Activated T-cell treated with anti-CD3 and anti-CD28 coated beads, Interleukin-2, amount 50 U/mL, for 1 hour (primary cell): Measurements from ENCODE around the gene SMIM44.
"Not testable (repeated sequence)": the region's sequence is repeated elsewhere in the genome, so short reads cannot be mapped to it uniquely, and the experiment has no call there.

Experiments used
- DNase-seq: peaks from one replicate; pipeline ENCODE4 v3.0.0-alpha.2; 2020

SMIM44 gene

DNA sequence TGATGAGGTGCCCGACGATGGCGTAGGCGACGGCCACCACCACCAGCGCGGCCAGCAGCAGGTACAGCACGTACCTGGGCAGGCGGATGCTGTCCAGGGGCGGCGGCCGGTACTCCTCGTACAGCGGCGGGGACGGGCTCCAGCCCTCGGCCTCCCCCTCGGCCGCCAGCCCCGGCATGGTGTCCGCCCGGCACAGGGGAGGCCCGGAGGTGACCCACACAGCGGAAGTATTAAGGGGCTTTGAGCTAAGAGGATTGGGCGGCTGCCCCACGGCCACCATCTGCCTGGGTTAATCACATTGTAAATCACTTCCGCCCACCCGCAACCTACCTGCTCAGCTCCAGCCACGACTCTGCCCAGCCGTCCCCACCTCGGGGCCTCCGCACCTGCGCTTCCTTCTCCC lies at the start of gene SMIM44:
TSS of gene SMIM44 (minus strand) at position 216 of the 403 bp plus-strand sequence. CDS start at position 178, 38 bp downstream.
- DNase-seq: no peak

DNA sequence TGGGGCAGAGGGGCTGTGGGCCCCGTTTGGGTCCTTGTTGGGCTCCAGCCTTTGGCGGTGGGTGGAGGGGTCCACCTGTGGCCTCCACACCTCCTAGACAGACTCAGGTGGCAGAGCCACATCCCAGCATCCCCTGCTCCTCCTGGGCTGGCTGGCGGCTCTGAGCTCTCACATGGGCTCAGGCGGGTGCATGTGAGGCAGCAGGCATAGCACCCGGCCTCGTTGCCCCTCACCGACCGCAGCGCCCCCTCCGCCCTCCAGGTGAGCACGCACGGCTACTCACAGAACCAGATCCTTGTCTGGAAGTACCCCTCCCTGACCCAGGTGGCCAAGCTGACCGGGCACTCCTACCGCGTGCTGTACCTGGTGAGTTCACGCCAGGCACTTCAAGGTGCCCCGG lies 49.8 kb upstream of the SMIM44 start:
- no peak for DNase-seq

DNA sequence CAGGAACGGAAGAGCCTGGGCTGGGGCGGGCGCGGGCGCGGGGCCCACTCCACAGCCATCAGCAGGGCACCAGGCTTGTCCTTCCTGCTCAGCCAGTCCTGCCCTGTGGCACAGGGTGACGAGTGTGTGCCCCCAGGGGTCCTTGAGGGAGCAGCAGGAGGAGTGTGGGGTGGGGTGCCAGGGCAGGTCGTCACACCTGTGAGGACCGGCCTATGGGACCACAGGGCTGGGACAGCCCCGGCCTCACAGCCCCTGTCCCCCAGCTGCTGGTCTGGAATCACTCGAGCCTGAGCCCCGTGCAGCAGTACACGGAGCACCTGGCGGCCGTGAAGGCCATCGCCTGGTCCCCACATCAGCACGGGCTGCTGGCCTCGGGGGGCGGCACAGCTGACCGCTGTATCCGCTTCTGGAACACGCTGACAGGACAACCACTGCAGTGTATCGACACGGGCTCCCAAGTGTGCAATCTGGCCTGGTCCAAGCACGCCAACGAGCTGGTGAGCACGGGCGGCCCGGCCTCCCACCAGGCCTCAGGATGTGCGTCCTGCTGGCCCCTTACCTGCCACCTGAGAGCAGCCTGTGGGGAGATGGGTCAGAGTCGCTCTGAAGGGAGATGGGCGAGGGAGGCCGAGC lies 49.0 kb upstream of the SMIM44 start:
- no peak for DNase-seq

DNA sequence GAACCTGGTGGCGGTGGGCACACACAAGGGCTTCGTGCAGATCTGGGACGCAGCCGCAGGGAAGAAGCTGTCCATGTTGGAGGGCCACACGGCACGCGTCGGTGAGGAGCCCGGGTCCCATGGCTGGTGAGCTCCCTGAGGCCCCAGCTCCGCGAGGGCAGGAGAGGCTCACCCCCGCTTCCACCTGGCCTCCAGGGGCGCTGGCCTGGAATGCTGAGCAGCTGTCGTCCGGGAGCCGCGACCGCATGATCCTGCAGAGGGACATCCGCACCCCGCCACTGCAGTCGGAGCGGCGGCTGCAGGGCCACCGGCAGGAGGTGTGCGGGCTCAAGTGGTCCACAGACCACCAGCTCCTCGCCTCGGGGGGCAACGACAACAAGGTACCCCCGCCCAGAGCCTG lies 48.5 kb upstream of the SMIM44 start:
- DNase-seq: no peak

DNA sequence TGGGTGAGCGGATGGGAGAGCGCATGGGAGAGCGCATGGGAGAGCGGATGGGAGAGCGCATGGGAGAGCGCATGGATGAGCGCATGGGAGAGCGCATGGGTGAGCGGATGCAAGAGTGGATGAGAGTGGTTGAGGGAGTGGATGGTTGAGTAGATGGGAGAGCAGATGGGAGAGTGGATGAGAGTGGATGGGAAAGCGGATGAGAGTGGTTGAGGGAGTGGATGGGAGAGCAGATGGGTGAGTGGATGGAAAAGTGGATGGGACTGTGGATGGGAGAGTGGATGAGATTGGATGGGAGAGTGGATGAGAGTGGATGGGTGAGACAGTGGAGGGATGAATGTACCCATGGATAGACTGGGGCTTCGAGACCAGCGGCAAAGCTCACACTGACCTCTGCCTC lies 47.1 kb upstream of the SMIM44 start:
- no peak for DNase-seq

DNA sequence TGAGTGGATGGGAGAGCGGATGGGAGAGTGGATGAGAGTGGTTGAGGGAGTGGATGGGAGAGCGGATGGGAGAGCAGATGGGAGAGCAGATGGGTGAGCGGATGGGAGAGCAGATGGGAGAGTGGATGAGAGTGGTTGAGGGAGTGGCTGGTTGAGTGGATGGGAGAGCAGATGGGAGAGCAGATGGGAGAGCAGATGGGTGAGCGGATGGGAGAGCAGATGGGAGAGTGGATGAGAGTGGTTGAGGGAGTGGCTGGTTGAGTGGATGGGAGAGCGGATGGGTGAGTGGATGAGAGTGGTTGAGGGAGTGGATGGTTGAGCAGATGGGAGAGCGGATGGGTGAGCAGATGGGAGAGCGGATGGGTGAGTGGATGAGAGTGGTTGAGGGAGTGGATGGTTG lies 46.1 kb upstream of the SMIM44 start:
- DNase-seq: not testable (repeated sequence)

DNA sequence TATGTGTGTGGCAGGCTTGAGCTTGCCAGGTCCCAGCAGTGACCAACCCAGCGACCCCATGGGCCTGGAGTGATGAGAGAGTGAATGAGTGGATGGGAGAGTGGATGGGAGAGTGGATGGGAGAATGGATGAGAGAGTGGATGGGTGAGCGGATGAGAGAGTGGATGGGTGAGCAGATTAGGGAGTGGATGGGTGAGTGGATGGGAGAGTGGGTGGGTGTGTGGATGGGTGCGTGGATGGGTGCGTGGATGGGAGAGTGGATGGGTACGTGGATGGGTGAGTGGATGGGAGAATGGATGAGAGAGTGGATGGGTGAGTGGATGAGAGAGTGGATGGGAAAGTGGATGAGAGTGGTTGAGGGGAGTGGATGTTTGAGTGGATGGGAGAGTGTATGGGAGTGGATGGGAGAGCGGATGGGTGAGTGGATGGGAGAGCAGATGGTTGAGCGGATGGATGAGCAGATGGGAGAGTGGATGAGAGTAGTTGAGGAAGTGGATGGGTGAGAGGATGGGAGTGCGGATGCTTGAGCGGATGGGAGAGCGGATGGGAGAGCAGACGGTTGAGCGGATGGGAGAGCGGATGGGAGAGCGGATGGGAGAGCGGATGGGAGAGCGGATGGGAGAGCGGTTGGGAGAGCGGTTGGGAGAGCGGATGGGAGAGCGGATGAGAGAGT lies 45.4 kb upstream of the SMIM44 start:
- no peak for DNase-seq

DNA sequence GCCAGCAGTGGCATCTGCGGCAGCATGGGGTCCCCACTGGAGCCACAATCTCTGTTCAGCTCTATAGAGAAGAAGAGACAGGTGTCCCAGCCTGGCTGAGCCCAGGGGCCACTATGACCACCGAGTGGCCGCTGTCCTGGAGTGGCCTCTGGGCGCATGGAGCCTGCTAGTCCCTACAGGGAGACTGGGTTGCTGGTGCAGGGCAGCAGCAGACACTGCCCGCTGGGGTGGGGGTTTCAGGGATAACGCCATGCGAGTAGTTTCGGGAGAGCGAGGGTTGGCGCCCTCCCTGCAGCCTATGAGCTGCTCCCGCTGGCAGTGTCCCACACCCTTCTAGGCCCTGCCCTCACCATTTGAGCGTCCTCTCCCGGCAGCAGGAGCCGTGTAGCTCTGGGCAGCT lies 44.8 kb upstream of the SMIM44 start:
- DNase-seq: no peak

DNA sequence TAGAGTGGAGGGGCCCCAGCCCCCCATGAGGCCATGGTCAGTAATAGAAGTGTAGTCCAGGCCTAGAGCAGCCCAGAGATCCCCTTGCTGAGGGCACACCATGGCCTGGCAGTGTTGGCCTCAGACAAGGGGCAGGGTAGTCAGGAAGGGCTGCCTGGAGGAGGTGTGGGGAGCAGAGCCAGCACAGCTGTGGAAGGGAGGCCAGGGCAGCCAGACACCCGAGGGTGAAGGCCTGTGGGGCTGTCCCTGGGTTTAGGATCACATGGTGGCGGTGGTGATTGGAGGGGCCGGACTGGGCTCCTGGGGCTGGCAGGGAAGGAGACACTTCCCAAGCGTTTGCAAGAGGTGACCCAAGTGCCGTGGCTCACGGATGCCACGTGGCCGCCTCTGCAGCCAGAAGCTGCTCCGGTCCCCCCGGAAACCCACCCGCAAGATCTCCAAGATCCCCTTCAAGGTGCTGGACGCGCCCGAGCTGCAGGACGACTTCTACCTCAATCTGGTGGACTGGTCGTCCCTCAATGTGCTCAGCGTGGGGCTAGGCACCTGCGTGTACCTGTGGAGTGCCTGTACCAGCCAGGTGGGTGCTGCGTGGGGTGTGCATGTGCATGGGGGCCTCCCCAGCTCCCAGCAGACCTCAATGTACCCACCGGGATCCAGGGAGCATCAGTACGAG lies 44.1 kb upstream of the SMIM44 start:
- no peak for DNase-seq

DNA sequence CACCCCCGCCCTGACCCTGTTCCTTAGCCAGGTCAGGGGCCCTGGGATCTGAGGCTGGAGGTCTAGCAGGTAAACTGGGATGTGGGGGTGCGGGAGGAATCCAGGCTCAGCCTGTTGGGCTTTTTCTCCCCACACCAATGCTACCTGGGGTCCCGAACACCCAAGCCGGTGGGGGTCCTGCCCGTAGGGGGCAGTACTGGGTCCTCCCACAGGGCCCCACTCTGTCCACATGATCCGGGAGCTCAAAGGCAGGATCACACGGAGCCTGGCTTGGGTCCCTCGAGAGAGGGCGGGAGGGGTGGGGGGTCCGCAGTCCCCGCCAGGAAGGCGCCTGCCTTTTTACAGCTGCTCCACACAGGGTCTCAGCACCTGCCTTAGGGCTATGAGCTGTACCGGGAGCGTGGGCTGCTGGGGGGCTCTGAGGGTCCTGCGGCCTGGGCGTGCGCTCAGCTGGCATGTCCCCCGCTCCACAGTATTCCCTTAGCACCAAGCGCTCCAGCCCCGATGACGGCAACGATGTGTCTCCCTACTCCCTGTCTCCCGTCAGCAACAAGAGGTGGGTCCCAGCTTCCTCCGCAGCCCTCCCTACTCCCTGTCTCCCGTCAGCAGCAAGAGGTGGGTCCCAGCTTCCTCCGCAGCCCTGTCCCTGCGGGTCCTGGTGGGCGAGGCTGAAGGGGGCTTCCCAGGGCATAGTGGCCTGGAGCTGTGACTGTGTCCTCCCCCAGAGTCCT lies 43.4 kb upstream of the SMIM44 start:
- DNase-seq: no peak

DNA sequence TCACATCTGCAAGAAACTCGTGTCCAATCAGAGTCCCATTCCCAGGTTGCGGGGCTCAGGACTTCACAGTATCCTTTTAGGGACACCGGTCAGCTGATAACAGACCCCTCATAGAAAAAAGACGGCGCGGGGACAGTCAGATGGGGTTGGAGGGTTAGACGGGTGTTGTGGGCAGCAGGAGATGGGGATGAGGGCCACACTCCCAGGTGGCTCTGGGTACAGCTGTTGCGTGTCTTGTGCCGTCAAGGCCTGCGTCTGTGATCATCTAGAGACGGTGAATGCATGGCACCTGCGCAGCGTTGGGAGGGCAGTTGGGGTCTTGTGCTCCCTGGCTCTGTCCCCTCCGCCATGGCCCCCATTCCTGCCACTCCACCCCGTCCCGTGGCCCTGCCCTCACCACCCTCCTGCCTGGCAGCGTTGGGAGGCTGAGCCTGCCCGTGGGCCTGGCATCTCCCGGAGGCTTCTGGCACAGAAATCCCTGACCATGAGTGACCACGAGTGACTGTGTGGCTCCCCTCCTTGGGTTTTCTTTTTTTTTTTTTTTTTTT lies 41.7 kb upstream of the SMIM44 start:
- no peak for DNase-seq

DNA sequence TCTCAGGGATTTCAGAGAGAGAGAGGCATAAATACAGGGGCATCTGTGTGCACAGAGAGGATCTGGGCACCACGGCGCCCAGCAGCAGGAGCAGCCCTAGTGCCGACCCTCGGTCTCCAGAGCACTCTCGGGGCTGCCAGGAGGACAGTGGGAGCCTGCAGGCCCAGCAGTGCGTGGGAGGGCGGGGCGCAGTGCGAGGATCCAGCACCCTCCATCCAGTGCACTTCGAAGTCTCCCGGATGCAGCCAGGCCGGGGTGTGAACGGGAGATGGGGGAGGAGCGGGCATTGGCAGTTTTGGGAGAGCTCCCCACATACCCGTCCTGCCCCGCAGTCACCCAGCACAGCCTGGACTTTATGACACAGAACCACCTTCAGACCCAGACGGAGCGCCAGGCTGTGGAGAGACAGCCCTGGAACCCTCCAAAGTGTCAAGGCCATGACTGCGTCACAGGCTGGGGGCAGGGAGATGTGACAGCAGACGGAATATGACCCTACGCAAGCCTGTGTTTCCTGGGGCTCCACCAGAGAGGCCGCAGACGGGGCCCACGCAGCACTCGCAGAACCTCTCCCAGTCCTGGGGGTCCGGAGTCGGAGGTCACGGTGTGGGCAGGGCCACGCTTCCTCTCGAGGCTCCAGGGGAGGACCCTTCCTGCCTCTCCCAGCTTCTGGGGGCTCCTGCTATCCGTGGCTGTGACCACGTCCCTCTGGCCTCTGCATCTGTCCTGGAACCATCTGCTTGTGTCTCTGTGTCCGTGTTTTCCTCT lies 41.0 kb upstream of the SMIM44 start:
- DNase-seq: no peak

DNA sequence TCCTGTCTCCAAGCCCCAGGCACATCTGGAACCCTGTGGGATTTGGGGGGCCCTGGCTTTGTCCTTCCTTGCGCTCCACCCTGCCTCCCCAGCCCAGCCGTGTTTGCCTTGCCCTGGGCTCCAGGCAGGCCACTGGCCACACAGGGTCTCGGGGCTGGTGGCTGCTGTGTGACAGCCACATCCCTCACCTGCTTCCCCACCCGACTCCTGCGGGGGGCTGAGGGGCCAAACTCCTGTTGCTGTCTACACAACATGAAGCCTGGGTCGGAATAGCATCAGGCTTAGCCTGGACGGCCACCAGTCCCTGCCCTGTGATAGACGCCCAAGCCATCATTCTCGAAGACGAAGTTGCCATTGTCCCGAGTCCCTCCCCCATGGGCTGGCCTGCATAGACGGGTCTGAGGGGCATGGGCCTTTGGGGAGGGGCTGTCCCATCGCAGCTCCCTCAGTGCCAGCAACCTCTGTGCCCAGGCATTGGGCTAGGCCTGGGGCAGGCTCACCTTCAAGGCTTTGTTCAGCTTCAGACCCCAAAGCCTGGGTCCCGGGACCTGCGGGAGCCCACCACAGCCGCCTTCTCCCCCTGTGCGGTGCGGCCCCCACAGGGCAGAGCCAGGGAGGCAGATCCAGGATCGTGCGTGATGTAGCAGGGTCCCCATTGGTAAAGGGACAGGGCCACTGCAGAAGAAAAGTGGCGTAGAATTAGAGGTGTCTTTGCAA lies 40.3 kb upstream of the SMIM44 start:
- DNase-seq: no peak

DNA sequence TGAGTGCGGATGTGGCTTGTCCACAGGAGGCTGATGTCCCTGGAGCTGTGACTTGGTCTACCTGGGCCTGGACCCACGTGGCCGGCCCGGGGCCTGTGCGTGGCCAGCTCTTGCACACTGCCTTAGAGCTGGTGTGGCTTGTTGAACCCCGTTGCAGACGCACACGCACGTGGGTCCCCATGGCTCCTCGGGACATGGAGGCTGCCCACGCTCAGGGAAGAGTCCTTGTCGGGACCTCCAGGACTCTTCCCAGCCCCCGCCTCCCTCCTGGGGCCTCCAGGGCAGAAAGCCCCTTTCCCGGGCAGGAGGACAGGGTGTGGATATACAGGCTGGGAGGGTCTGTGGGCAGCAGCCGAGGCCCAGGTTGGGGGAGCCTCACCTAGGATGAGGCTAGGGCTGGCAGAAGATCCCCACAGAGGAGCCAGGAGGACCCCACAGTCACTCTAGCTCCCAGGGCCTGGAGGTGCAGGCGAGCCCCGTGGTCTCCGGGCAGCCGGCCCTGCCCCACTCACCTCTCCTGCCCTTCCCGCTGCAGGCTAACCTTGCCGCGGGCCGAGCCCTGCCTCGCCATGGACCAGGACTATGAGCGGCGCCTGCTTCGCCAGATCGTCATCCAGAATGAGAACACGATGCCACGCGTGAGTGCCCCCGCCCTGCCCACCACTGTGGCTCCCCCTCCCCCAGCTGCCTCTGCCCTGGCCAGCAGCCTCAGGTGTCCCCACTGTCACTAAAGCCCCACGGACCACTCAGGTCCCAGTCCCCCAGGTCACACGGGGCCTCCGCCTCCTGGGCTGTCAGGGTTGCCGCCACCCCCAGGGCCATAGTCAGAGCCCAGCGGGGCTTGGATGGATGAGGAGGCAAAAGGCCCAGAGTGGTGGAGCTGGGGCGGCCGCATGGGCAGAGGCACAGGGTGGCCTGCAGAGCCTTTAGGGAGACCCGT lies 39.5 kb upstream of the SMIM44 start:
- DNase-seq: no peak

DNA sequence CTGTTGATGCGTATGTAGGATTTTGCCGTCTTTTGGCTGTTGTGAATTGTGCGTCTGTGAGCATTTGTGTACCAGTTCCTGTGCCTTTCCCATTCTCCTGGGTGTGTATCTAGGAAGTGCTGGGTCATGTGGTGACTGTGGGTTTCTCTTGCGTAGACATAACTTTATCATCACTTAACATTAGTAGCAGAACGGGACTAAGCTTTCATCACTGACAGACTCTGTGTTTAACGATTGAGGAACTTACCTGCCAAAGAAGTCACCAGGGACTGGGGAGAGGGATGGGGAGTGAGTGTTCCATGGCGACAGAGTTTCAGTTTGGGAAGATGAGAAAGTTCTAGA lies 37.8 kb upstream of the SMIM44 start:
- no peak for DNase-seq

DNA sequence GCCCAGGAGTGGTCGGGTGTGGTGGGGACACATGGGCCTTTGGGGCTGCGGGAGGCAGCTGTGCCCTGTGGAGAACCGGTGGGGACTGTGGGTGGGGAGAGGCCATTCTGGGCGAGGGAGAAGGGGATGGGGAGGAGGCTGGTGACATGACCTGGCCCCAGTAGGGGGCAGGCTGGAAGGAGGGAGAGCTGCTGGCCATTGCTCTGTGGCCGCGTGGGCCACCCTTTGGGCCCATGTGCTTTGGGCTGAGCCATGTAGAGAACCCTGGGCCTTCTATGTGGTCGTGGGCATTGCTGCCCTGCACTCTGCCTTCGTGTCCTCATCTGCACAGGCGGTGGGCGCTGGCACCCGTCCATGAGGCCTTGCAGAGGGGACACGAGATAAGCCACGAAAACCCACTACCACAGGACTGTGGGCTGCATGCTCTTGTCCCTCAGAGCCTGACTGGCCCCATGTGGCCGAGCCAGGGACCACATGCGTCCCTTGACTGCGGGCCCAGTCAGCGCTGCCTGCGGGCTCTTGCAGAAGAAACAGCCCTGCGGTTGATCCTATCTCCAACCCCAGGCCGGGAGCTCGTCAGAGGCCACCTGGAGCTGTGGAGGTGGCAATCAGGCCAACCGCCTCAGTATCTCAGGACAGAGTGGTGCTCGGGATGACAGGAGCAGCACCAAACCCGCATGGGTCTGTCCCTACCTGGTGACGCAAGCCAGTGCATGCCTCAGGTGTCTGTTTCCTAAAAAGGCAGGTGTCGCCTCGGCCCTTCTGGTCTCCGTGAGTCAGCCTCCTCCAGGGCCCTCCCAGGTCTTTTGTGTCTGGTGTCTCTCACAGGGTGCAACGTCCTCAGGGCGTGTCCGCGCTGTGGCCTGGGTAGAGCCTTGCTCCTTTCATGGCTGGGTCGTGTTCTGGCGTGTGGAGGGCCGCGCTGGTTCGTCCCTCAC lies 37.2 kb upstream of the SMIM44 start:
- no peak for DNase-seq

DNA sequence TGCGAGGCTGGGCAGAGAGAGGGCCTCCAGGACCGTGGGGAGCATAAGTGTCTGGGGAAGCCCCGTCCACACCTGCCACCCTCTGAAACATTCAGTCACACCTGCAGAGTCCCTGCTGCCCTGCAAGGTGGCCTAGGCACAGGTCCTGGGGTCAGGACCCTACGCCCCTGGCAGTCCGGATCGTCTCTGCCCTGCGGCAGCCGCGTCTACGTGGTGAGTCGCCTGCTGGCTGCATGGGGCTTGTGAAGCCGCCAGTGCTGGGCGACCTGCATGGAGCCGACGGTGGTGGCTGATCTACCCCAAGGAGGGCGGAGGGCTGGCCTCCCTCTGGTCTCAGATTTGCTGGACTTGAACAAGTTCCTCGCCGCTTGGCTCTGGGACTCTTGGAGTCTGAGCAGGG lies 35.9 kb upstream of the SMIM44 start:
- no peak for DNase-seq

DNA sequence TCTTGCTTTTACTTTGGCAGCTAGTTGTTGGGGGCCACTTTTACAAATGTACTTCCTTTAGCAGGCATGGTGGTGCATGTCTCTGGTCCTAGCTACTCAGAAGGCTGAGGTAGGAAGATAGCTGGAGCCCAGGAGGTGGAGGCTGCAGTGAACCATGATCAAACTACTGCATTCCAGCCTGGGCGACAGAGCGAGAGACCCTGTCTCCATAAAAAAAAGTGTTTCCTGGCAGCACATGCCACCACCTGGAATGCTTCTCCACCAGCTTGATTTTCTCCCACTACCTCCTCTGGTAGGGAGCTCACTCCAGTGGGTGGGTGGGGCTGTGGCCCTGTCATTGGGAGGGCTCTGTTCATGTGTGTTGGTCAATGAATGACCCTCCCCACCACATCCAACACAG lies 35.4 kb upstream of the SMIM44 start:
- no peak for DNase-seq

DNA sequence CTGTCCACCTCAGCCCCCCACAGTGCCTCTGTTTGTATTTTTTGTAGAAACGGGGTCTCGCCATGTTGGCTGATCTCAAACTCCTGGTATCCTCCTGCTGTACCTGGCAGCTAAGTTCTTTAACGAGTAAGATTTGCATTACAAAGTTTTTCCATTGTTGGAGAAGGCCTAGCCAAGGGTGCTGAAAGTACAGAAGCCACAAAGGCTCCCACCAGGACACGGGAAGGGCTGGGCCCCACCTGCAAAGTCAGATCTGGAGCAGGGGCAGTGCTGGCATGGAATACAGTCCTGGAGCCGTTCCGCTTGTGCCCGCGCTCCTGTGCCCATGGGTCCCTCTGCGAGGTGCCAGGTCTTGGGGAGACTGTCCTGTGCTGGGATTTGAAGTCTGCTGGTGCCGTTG lies 35.0 kb upstream of the SMIM44 start:
- no peak for DNase-seq

DNA sequence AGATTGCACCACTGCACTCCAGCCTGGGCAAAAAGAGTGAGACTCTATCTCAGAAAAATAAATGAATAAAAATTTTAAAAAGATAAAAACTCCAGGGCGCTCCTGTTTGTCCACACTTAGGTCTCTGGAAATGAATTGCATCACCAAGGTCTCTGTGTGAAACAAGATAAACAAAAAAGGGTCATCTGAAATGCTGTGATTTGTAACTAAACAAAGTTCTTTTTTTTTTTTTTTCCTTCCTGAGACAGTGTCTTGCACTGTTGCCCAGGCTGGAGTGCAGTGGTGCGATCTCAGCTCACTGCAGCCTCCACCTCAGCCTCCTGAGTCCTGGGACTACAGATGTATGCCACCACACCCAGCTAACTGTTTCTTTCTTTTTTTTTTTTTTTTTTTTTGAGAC lies 34.4 kb upstream of the SMIM44 start:
- DNase-seq: no peak
